ENCODE measurements around the gene MPI.

DNA sequence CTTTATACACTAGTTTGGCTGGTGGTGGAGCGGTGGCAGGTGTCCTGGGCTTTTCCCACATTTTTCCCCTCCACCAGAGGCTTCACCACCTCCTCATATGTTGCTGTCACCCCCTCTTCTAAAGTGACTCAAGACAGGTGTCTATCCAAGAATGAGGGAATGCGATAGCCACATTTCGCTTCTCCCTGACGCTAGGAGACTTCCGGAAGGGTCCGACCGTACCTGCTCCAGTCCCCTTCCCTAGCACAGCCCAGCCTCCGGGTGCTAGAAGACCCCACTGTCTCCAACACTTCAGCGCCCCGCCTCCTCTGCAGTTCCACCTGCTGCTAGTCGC, 17.2 kb upstream of the MPI start:
- TF ChIP-seq, protein P1, sequence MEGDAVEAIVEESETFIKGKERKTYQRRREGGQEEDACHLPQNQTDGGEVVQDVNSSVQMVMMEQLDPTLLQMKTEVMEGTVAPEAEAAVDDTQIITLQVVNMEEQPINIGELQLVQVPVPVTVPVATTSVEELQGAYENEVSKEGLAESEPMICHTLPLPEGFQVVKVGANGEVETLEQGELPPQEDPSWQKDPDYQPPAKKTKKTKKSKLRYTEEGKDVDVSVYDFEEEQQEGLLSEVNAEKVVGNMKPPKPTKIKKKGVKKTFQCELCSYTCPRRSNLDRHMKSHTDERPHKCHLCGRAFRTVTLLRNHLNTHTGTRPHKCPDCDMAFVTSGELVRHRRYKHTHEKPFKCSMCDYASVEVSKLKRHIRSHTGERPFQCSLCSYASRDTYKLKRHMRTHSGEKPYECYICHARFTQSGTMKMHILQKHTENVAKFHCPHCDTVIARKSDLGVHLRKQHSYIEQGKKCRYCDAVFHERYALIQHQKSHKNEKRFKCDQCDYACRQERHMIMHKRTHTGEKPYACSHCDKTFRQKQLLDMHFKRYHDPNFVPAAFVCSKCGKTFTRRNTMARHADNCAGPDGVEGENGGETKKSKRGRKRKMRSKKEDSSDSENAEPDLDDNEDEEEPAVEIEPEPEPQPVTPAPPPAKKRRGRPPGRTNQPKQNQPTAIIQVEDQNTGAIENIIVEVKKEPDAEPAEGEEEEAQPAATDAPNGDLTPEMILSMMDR (tag by site-specific recombination; IDR thresholded peaks at IDR 0.05) = no peak
- TF ChIP-seq ZNF843 (tag by site-specific recombination; IDR thresholded peaks at IDR 0.05) (no peak), ZNF138 (tag by site-specific recombination; IDR thresholded peaks at IDR 0.05; ENCODE audit: borderline replicate concordance) (no peak)

All from HEK293 (cell line).